Suprapubic skin (tissue), 4 donors: ENCODE results near the gene SLC38A10. TPM values are rescaled to one million over a fixed set of nuclear protein-coding genes. Genes with fewer than 3 reads are reported as not detected.

ENCODE experiments used
- DNase-seq, 2 donors: peaks; one replicate each; pipeline ENCODE4 v3.0.0-alpha.2; 2019; ENCODE audit warnings: low spot score in 2 of 2
- H3K27ac ChIP-seq: fragments of 200-600 bp; sonication (generic); one replicate; pipeline ENCODE4 v1.5.1; 2019
- H3K27me3 ChIP-seq: fragments of 200-600 bp; sonication (generic); one replicate; pipeline ENCODE4 v1.5.1; 2019
- H3K36me3 ChIP-seq: fragments of 200-600 bp; sonication (generic); one replicate; pipeline ENCODE4 v1.5.1; 2019
- H3K4me1 ChIP-seq: fragments of 200-600 bp; sonication (generic); one replicate; pipeline ENCODE4 v1.5.1; 2019
- H3K4me3 ChIP-seq: fragments of 200-600 bp; sonication (generic); one replicate; pipeline ENCODE4 v1.5.1; 2019; ENCODE audit warnings: mild to moderate bottlenecking
- H3K9me3 ChIP-seq: fragments of 200-600 bp; sonication (generic); one replicate; pipeline ENCODE4 v1.5.1; 2019
- EP300 ChIP-seq: sonication (generic); formaldehyde crosslinking; IDR thresholded peaks from one replicate; pipeline ENCODE4 v1.6.1; 2017; ENCODE audit warnings: antibody characterized with exemption
- POLR2A ChIP-seq, 2 donors: fragments of 450-650 bp; IDR thresholded peaks; one replicate each; pipeline ENCODE4 v1.6.1; 2017; ENCODE audit warnings: antibody characterized with exemption in 2 of 2, mild to moderate bottlenecking in 2 of 2, moderate library complexity in 2 of 2
- POLR2AphosphoS5 ChIP-seq, 3 donors: sonication (generic); formaldehyde crosslinking; IDR thresholded peaks; one replicate each; pipeline ENCODE4 v1.6.1; 2017; ENCODE audit warnings: antibody characterized with exemption in 3 of 3
- WGBS: methylation state at CpG from one replicate; pipeline ENCODE4 v1.1.5; 2018; 5-methylcytosine and 5-hydroxymethylcytosine counted together
- total RNA-seq, 4 donors: library from RNA; depleted of rRNA; stranded (reverse); fragments of >200 nt; gene quantifications; one replicate each; pipeline ENCODE4 v1.1.0, GENCODE V29; 2016
- TF ChIP-seq, protein P1 (sequence below), 2 donors: fragments of 200-600 bp in 1 of 2; fragments of 450-650 bp in 1 of 2; sonication (generic) in 1 of 2; IDR thresholded peaks; one replicate each; pipeline ENCODE4 v1.5.1; 2016 to 2019; ENCODE audit warnings: antibody characterized with exemption in 2 of 2, mild to moderate bottlenecking in 1 of 2, moderate library complexity in 1 of 2

The SLC38A10 gene
- total RNA-seq, 4 donors from 2014 or later = 48.5 to 84.9 (median 69.4) TPM

DNA sequence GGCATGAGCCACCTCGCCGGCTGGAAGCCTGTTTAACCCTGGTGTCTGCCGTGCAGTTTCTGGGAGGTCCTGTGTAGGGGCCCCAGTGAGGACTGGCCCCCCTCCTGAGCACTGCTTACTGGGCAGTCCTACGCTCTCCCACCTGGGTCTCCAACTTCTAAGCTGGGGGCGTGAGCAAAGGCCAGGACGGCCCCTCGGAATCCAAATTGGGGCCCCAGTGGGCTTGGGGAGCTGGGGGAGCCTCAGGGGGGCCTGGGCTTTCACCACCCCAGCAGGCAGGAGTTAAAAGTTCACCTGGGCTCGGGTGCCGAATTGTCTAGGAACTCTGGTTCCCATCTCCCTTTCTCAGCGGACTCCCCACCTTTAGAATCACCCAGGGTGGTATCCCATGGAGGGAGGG, 7.2 kb upstream of the SLC38A10 start:
- TF ChIP-seq, protein P1, sequence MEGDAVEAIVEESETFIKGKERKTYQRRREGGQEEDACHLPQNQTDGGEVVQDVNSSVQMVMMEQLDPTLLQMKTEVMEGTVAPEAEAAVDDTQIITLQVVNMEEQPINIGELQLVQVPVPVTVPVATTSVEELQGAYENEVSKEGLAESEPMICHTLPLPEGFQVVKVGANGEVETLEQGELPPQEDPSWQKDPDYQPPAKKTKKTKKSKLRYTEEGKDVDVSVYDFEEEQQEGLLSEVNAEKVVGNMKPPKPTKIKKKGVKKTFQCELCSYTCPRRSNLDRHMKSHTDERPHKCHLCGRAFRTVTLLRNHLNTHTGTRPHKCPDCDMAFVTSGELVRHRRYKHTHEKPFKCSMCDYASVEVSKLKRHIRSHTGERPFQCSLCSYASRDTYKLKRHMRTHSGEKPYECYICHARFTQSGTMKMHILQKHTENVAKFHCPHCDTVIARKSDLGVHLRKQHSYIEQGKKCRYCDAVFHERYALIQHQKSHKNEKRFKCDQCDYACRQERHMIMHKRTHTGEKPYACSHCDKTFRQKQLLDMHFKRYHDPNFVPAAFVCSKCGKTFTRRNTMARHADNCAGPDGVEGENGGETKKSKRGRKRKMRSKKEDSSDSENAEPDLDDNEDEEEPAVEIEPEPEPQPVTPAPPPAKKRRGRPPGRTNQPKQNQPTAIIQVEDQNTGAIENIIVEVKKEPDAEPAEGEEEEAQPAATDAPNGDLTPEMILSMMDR (IDR thresholded peaks at IDR 0.05) = no peak
- TF ChIP-seq POLR2A (IDR thresholded peaks at IDR 0.05) (no peak), EP300 (no peak), POLR2AphosphoS5 (IDR thresholded peaks at IDR 0.05) (no peak)
- Histone ChIP-seq H3K4me3 (no peak overlapping the region), H3K27me3 (no peaks in the 10 kb centered on the region), H3K9me3 (no peaks in the 10 kb centered on the region), H3K27ac (no peak overlapping the region), H3K36me3 (no peaks in the 10 kb centered on the region), H3K4me1 (peaks cover 9% of the 10 kb centered on the region)
- DNase-seq = no peak
- WGBS = 77% methylated on average over 3 of the region's 10 CpGs

DNA sequence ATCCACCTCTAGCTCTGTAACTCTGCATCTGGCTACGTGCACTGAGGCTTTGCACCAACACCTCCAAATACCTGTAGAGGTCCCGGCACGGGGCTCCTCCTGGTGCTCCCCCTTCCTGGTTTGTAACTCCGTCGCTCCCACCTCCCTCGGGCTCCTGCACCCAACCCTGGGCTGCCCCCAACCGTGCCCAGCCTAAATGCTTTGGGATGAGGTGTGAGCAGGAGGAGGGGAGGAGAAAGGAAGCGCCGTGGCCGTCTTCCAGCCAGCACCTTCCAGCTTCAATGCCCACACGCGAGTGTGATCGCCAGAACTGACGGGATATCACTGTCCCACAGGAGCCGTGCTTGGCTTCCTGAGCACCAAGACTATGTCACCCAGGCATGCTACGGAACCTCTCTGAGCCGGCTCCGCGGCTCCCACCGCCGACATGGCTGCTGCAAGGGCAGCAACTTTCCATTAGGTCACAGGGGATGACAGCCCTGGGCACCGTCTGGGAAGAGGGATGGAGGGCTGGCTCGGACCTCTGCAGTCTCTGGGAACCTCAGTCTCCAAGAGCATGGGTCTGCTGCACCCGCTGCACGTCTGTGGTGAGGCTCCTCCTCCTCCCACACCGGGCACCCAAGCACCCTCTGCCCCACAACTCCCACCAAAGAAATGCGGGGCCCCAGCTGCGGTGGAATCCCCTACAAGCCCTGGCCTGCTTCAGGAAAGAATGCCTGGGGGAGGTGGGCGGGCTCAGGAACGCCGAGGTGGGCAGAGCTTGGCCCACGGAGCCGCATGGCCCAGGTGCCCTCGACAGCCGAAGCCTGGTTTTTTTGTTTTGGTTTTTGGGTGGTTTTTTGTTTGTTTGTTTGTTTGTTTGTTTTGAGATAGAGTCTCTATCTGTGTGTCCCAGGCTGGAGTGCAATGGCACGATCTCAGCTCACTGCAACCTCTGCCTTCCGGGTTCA, 6.4 kb upstream of the SLC38A10 start:
- DNase-seq = no peak
- Histone ChIP-seq H3K36me3 (no peaks in the 10 kb centered on the region), H3K4me3 (no peak overlapping the region), H3K4me1 (peaks cover 9% of the 10 kb centered on the region), H3K27me3 (no peaks in the 10 kb centered on the region), H3K27ac (no peak overlapping the region), H3K9me3 (no peaks in the 10 kb centered on the region)
- WGBS = 59% methylated on average over 12 of the region's 37 CpGs
- TF ChIP-seq EP300 (no peak), POLR2A (IDR thresholded peaks at IDR 0.05) (no peak), POLR2AphosphoS5 (IDR thresholded peaks at IDR 0.05) (no peak)
- TF ChIP-seq, protein P1 (IDR thresholded peaks at IDR 0.05) = no peak

DNA sequence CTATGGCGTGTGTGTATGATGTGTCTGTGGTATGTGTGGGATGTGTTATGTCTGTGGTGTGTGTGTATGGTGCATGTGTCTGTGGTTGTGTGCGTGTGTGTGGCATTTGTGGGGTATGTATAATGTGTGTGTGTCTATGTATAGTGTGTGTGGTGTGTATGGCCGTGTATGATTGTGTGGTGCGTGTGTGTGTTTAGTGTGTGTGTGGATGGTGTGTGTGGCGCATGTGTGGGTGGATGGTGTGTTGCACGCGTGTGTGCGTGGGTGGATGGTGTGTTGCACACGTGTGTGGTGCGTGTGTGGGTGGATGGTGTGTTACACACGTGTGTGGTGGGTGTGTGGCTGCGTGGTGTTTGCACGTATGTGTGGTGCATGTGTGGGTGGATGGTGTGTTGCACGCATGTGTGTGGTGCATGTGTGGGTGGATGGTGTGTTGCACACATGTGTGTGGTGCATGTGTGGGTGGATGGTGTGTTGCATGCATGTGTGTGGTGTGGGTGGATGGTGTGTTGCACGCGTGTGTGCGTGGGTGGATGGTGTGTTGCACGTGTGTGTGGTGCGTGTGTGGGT, 5.6 kb upstream of the SLC38A10 start:
- Histone ChIP-seq H3K27ac (no peak overlapping the region), H3K36me3 (no peaks in the 10 kb centered on the region), H3K27me3 (no peaks in the 10 kb centered on the region), H3K4me3 (no peak overlapping the region), H3K9me3 (no peaks in the 10 kb centered on the region), H3K4me1 (peaks cover 16% of the 10 kb centered on the region)
- 75% methylated on average over 19 of the region's 19 CpGs for WGBS
- TF ChIP-seq EP300 = no peak
- DNase-seq = no peak

DNA sequence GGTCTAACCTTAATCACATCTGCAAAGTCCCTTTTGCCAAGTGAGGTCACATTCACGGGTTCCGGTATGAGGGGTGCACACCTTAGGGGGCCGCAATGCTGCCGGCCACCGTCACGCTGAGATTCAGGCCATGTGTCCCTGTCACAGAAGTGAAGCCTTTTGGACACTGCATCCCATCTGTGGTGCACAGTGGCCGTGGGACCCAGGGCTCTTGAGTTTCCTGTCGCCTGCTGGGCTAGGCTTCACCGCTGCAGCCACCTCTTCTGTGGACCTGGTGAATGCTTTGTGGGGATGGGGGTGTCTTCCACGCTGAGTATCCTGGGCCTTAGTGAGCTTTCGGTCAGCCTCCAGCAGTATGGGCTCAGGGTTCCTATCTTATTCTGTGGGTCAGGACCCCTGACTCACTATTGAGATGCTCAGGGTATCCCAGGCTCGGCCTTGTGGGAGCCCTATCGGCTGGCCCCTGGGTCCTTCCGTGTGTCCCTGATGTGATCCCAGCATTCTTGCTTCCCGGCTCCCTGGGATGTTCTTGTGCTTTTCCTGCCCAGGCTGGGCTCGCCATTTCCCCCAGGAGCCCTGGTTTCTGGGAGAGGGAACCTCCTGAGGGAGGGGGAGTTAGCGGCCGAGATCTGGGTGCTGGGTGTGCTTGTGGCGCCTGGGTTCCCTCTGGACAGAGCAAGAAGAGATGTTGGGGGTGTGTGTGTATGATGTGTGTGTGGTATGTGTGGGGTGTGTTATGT, 4.9 kb upstream of the SLC38A10 start:
- H3K9me3 ChIP-seq = no peaks in the 10 kb centered on the region
- no peaks in the 10 kb centered on the region for H3K36me3 ChIP-seq
- no peak overlapping the region for H3K27ac ChIP-seq
- H3K4me3 ChIP-seq = no peak overlapping the region
- no peaks in the 10 kb centered on the region for H3K27me3 ChIP-seq
- peaks cover 21% of the 10 kb centered on the region for H3K4me1 ChIP-seq
- TF ChIP-seq, protein P1 (IDR thresholded peaks at IDR 0.05) = no peak
- TF ChIP-seq EP300 (no peak), POLR2AphosphoS5 (IDR thresholded peaks at IDR 0.05) (no peak), POLR2A (IDR thresholded peaks at IDR 0.05) (no peak)
- WGBS = 90% methylated on average over 9 of the region's 19 CpGs
- no peak for DNase-seq

DNA sequence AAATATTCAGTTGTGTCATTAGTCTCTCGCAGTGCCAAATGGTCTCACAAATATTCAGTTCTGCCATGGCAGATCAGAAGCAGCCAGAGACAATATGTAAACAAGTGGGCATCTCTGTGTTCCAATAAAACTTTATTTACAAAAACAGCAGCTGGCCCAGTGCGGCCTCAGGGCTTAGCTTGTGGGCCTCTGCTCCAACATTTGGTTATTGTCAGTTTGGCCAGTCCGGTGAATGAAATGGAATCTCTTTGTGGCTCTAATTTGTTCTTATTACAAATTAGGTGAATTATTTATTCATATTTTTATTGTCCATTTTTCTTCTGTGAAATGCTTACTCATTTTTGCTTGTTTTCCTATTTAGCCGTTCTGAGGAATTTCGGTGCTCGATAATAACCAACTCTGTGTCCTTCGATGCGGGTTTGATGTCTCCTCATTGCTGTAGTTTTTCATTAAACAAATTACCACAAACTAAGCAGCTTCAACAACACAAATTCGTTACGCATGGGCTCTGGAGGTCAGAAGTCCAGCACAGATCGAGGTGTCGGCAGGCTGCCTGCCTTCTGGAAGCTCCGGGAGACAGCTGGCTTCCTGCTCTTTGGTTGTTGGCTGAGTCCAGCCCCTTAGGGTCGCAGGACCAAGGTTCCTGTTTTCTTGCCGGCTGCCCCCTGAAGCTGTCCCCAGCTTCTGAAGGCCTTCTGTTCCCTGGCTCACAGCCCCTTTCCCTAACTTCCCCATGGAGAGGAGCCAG, 4.1 kb upstream of the SLC38A10 start:
- Histone ChIP-seq H3K9me3 (no peaks in the 10 kb centered on the region), H3K27me3 (no peaks in the 10 kb centered on the region), H3K4me3 (no peak overlapping the region), H3K27ac (no peak overlapping the region), H3K36me3 (no peaks in the 10 kb centered on the region), H3K4me1 (peaks cover 28% of the 10 kb centered on the region)
- TF ChIP-seq EP300 (no peak), POLR2A (IDR thresholded peaks at IDR 0.05) (no peak), POLR2AphosphoS5 (IDR thresholded peaks at IDR 0.05) (no peak)
- TF ChIP-seq, protein P1 (IDR thresholded peaks at IDR 0.05) = no peak
- DNase-seq = no peak
- 83% methylated on average over 15 of the region's 15 CpGs for WGBS
